H4 (cell line): Measurements from ENCODE around the gene SOX1. TPM values are rescaled to one million over a fixed set of nuclear protein-coding genes. Genes with fewer than 3 reads are reported as not detected.

ENCODE experiments used
- DNase-seq: peaks from one replicate; pipeline ENCODE4 v3.0.0-alpha.2; 2015; ENCODE audit warnings: low spot score
- total RNA-seq: library from RNA; depleted of rRNA; stranded (reverse); fragments of >200 nt; shearing (Covaris generic); gene quantifications from 2 replicates; pipeline ENCODE4 v1.2.3, GENCODE V29; 2014

The SOX1 gene
- total RNA-seq, 1 experiment from 2014 or later: not detected

DNA sequence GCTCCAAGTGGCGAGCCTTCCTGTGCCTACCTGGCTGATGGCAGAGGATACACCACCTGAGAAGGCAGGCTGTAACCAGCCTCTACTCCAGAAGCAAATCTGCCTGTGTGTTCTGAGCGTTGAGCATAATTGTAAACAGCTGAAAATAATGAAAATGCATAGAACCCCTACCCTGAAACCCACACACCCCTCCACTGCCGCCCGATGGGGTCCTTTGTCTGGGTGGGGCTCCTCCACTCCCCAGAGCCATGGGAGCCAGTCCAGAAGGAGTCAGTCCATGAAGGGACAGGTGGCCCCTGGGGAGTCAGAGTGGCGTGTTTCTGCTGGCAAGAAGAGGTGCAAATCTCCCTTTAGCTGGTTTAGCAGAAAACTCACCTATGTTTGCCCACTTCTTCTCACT is 8.0 kb upstream of the SOX1 start:
- no peak for DNase-seq

DNA sequence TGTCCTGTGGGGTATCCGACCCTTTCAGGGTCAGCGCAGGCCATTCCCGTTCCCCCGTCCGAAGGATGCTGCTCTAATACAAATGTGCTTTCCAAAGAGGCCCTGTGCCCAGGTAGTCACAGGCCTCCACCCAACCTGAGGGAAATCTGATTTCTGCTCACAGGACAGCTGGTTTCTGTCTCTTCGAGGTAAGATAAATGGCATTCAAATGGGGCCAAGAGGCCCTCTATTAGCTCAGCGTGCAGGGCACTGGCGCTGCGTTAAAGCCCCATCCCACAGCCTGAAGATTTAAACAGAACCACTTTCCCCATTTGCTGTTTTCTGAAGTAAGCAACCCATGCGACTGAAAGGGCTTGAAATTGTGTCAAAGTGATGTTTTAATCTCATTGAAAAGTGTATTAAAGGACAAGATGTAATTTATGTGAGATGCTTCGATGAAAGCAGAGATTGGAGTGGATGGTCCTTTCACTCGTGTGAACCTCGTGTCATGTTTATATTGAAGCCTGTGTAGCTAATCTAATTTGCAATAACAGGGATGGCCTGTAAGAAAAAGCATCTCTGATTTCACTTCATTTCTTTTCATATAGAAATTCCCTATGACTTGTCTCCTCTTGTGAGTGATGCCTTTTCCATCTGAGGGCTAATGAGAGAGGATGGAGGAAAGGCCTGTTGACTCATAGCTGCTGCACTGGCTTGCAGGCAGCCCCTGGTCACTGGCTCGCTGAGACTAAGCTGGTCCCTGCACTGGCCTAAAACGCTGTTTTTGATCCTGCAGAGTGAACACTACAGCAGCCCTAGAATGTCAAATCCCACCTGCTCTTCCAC is 7.3 kb upstream of the SOX1 start:
- DNase-seq: no peak

DNA sequence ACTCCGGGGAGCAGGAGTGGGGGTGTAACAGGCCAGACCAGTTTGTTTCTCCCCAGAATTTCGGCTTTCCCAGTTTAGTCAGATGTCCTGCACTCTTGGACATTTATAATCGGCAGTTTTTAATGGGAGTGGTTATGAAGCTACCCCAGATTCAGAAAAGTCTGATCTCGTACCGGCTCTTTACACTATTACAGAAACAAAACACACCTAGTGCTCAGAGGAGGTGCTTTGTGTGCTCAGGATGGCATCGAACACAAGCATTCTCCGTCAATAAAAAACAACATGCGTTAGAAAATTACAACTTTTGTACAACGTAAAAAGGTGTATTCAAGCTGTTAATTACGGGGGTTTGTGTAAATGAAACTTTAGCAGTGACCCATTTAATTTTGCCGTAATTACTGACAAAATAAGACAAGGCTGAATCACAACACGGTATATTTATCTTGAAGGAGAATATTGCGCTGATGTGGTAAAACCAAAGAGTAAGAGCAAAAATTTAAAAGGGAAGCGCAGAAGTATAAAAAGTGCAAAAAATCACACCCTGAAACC is 6.6 kb upstream of the SOX1 start:
- no peak for DNase-seq

DNA sequence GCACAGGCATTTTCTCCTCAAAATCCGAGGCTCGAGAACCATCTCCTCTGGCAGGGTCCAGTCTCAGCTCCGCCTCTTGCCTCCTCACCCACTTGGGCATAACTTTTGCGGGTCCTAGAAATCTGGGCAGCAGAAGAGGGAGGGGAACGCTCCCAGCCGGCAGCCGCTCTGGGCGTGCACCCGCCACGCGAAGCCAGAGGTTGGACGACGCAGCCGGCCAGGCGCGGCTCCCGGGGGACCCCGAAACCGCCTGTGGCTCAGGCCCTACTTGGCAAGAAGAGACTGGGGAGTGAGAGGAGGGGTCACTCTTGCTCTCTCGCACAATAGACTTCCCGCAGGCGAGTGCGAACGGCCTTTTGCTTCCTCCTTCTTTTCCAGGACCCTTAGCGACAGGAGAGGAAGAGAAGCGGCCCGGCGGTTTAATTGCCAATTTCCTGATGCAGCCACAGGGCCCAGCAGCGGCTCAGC is 6.0 kb upstream of the SOX1 start:
- DNase-seq: no peak

DNA sequence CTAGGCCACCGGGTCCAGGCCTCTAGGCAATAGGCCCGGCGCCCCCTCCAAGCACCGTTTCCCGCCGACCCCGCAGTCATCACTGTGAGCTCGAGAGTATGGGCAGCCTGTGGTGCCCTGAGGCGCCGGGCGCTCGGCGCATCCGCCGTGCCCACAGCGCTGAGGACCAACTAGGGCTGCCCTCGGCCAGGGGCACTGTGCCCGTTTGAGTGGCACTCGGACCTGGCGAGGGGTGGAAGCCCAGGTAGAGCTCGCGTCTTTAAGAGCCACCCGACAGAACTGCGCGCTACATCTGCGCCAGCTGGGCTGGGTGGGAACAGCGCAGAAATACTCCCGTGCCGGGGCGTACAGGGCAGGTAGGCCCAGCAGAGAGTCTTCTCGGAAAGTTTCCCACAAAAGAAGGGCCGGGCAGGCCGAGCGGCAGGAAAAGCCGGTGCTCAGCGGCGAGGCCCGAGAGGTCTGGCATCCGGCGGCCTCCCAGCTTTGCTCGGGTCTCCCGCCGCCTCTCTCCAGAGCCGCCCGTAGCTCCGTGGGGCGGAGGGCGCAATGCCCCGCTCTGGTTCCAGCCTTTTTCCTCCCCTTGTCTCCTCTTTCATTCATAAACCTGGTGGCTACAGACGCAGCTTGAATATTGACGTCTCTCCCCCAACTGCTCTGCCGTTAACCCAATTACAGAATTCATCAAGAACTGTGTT is 5.4 kb upstream of the SOX1 start:
- DNase-seq: no peak

DNA sequence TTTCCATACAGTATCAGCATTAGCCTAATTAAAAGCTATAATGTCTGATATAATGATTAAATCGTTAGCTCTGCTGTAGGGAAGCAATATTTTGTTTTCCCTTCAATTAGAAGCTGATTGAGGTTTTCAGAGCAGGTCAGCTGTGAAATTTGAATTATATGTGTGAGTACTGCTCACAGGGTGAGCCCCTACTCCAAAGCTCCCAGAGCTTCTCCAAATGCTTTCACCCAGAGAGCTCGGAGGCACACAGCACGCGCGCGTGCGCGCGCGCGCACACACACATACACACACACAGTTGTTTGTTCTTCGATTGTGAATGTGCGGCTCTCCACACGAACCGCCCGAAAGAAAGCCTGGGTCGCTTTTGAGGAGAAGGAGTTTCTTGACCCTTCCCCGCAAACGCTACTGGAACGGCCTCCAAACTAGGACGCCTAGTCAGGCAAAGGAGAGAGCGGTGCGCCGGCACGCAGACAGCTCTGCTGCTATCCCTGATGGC is 4.8 kb upstream of the SOX1 start:
- no peak for DNase-seq

GRCh38 chr13:112062571-112063570 is 4.1 kb upstream of the SOX1 start:
- no peak for DNase-seq

GRCh38 chr13:112063807-112064206 is 3.1 kb upstream of the SOX1 start:
- DNase-seq: no peak

DNA sequence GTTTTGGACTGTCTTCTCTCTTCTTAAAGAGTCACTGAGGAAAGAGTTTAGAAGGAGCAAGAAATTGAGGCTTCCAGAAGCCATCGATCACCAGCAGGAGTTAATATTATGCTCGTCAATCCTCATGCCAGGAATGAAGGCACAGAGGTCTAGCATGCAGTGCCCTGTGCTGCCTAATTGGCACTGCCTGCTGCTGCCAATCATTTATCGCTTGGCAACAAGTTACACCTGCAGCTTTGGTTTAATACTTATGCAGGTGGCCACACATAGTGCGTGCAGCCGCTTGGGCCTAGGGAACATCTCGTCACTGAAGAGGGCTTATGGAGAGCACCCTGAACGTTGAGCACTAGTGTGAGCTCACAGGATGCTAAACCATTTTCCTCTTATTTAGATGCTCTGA is 2.7 kb upstream of the SOX1 start:
- no peak for DNase-seq

DNA sequence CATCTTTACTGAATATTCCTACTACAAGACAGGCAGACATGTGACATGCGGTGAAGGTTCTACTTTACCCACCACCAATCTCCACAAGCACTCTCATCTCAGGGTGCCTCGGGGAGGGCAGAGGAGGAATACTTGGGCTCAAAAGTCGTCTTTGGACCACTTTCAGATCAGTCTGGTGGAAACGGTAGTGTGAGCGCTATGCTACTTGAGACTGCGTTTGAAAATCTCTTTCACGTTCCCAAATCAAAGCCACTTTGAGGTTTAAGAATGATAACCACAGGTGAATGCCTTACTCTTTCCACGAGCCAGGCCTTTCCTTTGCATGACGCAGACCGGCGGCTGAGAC is 1.5 kb upstream of the SOX1 start:
- DNase-seq: no peak

- no peak for DNase-seq
Observed at GRCh38 chr13:112065867-112066623, 904 bp upstream of the SOX1 start.

DNA sequence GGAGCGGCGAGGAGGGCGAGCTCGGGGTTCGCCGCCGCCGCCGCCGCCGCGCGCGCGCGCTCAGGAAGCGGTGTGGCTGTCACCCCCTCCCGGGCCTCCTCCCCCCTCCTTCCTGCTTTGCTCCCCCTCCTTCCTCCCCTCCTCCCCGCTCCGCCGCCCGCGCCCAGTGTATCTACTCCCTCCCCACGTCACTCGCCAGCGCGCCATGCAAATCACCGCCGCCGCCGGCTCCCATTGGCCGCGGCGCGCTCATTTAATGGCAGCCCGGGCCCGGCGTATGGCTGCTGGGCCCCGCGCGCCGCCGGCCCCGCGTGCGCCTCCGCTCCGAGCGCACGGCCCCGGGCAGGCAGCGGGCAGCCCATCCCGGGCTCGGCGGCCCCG is 335 bp upstream of the SOX1 start:
- DNase-seq: no peak

GRCh38 chr13:112067871-112068539 is 1.1 kb downstream of the SOX1 start:
- no peak for DNase-seq

- no peak for DNase-seq
Observed at GRCh38 chr13:112068540-112069060, 1.7 kb downstream of the SOX1 start.

DNA sequence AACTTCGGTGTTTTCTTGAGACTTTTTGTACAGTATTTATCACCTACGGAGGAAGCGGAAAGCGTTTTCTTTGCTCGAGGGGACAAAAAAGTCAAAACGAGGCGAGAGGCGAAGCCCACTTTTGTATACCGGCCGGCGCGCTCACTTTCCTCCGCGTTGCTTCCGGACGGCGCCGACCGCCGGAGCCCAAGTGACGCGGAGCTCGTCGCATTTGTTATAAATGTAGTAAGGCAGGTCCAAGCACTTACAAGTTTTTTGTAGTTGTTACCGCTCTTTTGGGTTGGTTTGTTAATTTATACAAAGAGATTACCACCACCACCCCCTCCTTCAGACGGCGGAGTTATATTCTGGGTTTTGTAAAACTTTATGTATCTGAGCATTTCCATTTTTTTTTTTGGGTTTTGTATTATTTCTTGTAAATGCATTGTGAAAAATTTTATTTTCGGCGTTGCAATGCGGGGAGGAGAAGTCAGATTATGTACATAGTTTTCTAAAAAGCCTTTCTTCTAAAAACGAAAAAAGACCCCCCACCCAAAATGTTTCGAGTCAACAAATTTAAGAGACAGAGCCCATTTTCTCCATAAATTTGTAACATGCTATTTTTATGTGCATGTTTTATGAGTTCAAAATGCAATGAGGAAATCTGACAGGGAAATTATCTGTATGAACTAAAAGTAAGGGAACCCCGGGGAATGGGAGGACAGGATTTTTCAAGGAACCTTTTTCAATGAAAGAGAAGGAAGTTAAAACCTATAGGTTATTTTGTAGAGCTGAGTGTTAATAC is 2.3 kb downstream of the SOX1 start:
- no peak for DNase-seq

GRCh38 chr13:112069845-112070251 is 2.9 kb downstream of the SOX1 start:
- no peak for DNase-seq

DNA sequence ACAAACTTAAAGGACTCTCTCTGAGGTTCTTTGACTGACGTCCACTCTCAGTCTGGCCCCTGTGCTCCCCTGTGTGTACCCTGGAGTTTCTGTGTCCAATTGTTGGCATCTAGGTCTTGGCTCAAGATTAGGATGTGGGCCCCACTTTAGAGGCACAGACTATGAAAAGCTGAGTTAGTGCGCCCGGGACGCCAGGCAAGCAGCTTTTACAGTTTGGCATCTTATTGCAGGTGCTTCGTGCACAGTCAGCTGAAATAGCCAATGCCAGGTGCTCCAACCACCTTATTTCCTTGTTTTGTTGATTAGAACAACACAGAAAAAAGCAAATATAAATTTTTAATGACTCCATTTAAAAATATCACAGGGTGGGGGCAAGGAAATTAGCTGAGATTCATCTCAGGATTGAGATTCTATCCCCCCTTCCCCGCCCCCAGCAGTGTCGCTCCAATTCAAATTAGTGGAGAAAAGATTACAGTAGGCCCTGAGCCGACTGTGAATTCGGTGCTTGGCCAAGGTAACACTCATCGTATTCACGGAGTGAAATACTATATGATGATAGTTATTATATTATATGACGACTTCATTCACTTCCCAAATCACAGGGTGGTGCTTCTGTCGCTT is 4.3 kb downstream of the SOX1 start:
- no peak for DNase-seq

DNA sequence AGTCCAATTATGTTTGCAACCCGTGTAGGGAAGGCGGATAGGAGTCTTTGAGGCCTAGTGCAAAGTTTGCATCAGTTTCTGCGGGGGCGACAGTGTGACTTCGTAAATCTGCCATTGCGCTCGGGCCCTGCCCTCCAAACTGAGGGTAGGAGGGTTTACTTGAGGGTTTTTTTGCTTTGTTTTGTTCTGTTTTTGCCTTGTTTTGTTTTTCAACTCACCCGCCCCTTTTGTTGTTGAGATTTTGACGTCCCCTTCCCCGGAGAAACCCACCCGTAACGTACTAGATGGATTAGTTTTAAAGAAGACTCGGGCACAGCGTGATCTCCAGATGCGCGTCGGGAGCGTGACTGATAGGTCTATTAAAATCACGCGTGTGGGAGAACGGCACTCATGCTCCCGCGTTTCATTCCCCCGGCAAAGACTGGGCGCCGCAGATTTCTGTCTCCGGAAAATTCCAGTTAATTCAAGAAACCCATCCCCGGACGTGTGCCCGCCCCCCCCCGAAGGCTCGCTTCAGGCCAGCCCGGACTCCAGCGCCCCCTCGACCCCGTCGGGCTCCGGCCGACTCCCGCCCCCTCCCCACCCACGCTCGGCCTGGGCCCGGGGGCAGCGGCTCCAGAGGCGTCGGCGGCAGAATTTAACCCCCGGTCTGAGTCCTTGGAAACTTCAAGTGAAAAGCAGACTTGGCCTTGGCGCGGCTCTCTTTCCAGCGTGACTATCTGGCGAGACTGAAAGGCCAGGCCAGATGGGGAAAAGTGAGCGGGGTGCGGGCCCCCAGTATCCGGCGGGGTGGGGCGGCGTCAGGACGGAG is 5.0 kb downstream of the SOX1 start:
- DNase-seq: no peak
